ENCODE measurements around the gene USP53. TPM values are rescaled to one million over a fixed set of nuclear protein-coding genes. Genes with fewer than 3 reads are reported as not detected.

USP53 gene
- total RNA-seq, 1 donor from 2014 or later = 20.0 TPM

DNA sequence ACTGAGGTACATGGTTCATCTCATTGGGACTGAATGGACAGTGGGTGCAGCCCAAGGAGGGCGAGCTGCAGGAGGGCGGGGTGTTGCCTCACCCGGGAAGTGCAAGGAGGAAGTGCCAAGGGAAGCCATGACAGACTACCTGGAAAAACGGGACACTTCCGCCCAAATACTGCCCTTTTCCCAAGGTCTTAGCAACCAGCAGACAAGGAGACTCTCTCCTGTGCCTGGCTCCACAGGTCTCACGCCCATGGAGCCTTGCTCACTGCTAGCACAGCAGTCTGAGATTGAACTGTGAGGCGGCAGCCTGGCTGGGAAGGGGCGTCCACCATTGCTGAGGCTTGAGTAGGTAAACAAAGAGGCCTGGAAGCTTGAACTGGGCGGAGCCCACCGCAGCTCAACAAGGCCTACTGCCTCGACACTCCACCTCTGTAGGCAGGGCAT is 14.7 kb upstream of the USP53 start:
- TF ChIP-seq, protein P1, sequence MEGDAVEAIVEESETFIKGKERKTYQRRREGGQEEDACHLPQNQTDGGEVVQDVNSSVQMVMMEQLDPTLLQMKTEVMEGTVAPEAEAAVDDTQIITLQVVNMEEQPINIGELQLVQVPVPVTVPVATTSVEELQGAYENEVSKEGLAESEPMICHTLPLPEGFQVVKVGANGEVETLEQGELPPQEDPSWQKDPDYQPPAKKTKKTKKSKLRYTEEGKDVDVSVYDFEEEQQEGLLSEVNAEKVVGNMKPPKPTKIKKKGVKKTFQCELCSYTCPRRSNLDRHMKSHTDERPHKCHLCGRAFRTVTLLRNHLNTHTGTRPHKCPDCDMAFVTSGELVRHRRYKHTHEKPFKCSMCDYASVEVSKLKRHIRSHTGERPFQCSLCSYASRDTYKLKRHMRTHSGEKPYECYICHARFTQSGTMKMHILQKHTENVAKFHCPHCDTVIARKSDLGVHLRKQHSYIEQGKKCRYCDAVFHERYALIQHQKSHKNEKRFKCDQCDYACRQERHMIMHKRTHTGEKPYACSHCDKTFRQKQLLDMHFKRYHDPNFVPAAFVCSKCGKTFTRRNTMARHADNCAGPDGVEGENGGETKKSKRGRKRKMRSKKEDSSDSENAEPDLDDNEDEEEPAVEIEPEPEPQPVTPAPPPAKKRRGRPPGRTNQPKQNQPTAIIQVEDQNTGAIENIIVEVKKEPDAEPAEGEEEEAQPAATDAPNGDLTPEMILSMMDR (IDR thresholded peaks at IDR 0.05) = no peak
- peaks cover 1% of the 10 kb centered on the region for H3K36me3 Mint-ChIP-seq (ENCODE audit: low read depth)
- DNase-seq (ENCODE audit: low spot score) = no peak
- no peak overlapping the region for H3K4me3 Mint-ChIP-seq (ENCODE audit: unreplicated experiment)
- no peak overlapping the region for H3K27ac Mint-ChIP-seq (ENCODE audit: unreplicated experiment)
- H3K27me3 Mint-ChIP-seq (ENCODE audit: low read depth) = no peaks in the 10 kb centered on the region
- peaks cover 19% of the 10 kb centered on the region for H3K9me3 Mint-ChIP-seq (ENCODE audit: low read depth)
- H3K4me1 Mint-ChIP-seq (ENCODE audit: low read depth) = no peaks in the 10 kb centered on the region

DNA sequence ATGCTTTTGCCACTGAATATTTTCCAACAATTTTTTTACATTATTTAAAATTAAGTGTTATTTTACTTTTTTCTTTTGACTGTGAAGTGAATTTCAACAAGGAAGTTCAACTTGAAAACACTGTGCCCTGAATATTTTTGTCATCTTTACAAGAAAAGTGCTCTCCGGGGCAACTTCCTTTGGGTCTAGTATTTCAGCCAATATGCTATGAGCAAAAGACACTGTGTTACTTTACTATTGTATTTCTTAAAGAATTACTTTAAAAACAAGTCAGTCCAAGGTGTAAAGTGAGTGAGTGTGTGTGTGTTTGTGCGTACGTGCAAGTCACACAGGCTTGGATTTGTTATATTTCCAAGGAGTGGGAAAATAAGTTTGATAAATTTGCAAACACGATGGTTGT is 7.6 kb upstream of the USP53 start:
- Mint-ChIP-seq H3K27ac (ENCODE audit: unreplicated experiment) (no peak overlapping the region), H3K27me3 (ENCODE audit: low read depth) (no peaks in the 10 kb centered on the region), H3K4me1 (ENCODE audit: low read depth) (peaks cover 9% of the 10 kb centered on the region), H3K9me3 (ENCODE audit: low read depth) (peaks cover 7% of the 10 kb centered on the region), H3K4me3 (ENCODE audit: unreplicated experiment) (no peak overlapping the region), H3K36me3 (ENCODE audit: low read depth) (no peaks in the 10 kb centered on the region)
- no peak for DNase-seq (ENCODE audit: low spot score)
- TF ChIP-seq, protein P1 (IDR thresholded peaks at IDR 0.05) = no peak

DNA sequence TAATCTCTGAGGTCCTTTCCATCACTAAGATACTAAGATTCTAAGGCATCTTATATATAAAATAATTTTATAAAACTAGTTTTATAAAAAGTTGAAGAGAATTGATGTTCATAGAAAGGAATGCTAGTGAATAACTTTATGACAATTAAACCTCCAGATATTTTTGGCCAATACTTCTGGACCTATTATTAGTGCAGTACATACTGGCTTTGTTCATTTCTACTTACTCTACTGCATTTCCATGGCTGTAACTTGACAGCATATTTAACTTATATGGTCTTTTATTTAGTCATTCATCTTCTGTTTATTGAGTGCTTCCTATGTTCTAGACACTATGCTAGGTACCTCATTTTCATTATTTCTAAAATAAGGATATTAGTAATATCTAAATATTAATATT is 6.8 kb upstream of the USP53 start:
- Mint-ChIP-seq H3K4me3 (ENCODE audit: unreplicated experiment) (no peak overlapping the region), H3K9me3 (ENCODE audit: low read depth) (peaks cover 7% of the 10 kb centered on the region), H3K27me3 (ENCODE audit: low read depth) (no peaks in the 10 kb centered on the region), H3K4me1 (ENCODE audit: low read depth) (peaks cover 11% of the 10 kb centered on the region), H3K27ac (ENCODE audit: unreplicated experiment) (no peak overlapping the region), H3K36me3 (ENCODE audit: low read depth) (no peaks in the 10 kb centered on the region)
- TF ChIP-seq, protein P1 (IDR thresholded peaks at IDR 0.05) = no peak
- no peak for DNase-seq (ENCODE audit: low spot score)

DNA sequence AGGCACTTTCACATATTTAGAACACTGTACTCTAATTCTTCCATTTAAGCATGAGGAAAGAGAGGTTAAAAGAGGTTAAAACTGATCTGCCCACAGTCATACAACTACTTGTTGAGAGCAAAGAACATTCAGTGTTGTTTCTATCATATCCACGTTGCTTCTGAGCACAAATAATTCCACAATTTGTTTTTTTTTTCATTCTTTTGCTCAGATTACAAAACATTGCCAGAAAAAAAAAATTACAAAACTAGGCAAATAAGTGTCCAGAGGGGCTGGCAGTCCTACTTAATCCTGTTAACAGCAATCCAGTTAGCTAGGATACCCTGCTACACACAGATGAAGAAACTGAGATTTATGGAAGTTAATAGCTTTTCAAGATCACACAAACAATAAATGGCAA is 6.3 kb upstream of the USP53 start:
- Mint-ChIP-seq H3K4me3 (ENCODE audit: unreplicated experiment) (no peak overlapping the region), H3K36me3 (ENCODE audit: low read depth) (no peaks in the 10 kb centered on the region), H3K4me1 (ENCODE audit: low read depth) (peaks cover 16% of the 10 kb centered on the region), H3K9me3 (ENCODE audit: low read depth) (peaks cover 7% of the 10 kb centered on the region), H3K27me3 (ENCODE audit: low read depth) (no peaks in the 10 kb centered on the region), H3K27ac (ENCODE audit: unreplicated experiment) (no peak overlapping the region)
- DNase-seq (ENCODE audit: low spot score) = no peak
- TF ChIP-seq, protein P1 (IDR thresholded peaks at IDR 0.05) = no peak

DNA sequence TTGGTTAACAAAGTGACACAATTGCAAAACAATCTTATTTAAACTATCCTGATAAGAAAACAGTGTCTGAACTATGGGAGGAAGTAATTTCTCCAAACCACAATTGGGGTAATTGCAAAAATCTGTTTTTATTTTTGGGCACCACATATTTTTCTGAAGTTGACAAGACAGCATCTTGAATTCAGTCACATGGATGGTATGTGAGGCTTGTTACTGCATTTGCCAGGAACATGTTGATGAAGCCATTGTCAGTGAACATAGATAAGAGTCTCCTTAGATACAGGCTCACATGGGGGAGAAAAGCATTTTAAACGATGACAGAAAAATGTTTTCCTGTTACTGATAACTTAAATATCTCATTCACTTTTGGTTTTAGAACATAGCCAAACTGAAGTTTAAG is 5.5 kb upstream of the USP53 start:
- peaks cover 22% of the 10 kb centered on the region for H3K4me1 Mint-ChIP-seq (ENCODE audit: low read depth)
- no peaks in the 10 kb centered on the region for H3K36me3 Mint-ChIP-seq (ENCODE audit: low read depth)
- TF ChIP-seq, protein P1 (IDR thresholded peaks at IDR 0.05) = no peak
- no peaks in the 10 kb centered on the region for H3K27me3 Mint-ChIP-seq (ENCODE audit: low read depth)
- no peak overlapping the region for H3K4me3 Mint-ChIP-seq (ENCODE audit: unreplicated experiment)
- no peak for DNase-seq (ENCODE audit: low spot score)
- H3K27ac Mint-ChIP-seq (ENCODE audit: unreplicated experiment) = no peak overlapping the region
- H3K9me3 Mint-ChIP-seq (ENCODE audit: low read depth) = peaks cover 2% of the 10 kb centered on the region
